ENCODE data around the gene MEGF6.

The MEGF6 gene

GRCh38 chr1:3465091-3465934 lies 146.0 kb downstream of the MEGF6 start:
- no peak for DNase-seq

- DNase-seq: no peak
Measured at GRCh38 chr1:3464649-3465025, 146.7 kb downstream of the MEGF6 start.

DNA sequence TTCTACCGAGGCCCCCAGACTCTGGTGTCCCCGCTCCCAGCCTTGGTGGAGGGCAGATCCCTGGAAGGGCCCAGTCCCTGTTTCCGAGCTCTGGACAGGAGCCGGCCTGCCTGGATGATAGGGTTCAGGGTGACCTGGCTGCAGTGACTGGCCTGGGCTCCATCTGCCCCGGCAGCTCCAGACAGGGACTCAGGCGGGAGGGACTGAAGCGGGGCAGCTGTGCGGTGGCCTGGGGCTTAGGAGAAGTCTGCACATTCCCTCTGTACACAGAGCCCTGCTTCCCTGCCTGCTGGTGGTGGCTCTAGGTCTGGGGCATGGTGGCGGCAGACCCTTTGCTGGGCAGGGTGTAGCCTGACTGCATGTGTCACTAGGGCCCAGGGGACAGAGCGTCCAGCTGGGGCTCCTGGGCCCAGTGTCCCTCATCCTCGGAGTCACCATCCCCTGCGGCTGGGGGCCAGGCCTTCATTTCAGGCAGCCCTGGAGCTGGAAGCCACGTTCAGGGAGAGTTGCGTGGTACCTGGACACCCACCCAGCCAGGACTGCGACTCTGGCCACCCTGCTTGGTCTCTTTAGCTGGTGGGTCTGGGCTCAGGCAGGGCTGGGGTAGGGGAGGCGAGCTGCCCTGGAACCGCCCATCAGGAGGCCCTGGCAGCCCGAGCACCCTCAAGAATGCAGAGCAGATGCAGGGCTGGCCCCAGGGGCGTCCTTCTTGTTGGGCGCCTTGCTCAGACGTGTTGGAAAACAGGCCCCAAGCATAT lies 147.2 kb downstream of the MEGF6 start:
- no peak for DNase-seq

DNA sequence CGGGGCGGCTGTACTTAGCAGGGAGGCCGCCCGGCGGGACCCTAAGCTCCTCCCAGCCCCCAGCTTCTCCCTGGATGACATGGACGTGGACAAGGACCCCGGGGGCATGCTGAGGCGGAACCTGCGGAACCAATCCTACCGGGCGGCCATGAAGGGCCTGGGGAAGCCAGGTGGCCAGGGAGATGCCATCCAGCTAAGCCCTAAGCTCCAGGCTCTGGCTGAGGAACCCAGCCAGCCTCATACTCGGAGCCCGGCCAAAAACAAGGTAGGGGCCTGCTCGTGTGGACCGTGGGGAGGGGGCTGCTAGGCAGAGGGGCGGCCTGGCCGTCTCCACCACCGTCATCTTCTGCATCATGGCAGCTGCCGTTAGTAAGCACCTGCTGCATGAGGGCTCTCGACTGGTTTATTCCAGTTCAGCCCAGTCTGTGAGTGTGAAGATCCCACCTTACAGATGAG lies 147.9 kb downstream of the MEGF6 start:
- DNase-seq: no peak

GRCh38 chr1:3463013-3463385 lies 148.3 kb downstream of the MEGF6 start:
- no peak for DNase-seq

DNA sequence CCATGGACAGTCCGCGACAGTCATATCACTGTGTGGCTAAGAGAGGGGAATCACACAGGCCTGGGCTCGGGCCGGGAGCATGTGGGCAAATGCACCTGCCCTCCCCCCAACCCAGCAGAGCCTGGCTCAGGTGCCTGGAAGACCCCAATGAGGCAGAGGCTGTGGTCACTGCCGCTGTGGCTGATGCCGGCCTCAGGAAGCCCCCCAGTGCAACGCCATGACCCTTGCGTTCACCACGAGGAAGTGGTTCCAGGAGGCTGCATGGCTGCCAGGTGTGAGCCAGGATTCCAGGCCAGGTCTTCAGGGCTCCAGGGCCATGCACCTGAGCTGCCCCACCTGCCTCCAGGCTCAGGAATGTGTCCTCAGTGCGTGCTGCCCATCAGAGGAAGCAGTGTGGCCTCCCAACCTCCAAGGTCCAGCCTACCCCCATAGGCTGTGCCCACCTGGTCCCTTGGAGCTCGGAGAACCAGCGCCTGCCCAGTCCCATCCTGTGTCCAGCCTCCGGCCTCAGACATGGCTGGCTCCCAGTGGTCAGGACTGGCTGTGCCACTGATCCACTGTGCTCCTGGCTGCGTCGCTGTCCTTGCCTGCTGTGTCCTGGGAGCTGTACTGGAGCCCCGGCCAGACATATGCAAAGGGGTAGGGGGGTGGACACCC lies 148.8 kb downstream of the MEGF6 start:
- DNase-seq: no peak

DNA sequence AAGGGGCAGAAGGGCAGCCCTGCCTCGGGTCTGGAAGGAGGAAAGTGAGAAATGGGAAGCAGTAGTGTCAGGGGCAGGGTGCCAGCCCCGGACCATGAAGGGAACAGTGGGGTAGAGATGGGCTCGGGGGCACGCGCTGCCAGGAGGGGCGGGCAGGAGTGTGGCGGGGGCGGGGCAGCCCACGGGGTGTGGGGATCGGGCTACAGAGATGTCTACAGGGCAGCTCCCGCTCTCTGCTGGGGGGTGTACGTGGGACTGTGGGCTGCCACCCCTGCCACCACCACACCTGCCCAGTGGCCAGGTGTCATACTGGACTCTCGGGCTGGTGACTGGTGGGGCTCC lies 149.4 kb downstream of the MEGF6 start:
- DNase-seq: no peak

DNA sequence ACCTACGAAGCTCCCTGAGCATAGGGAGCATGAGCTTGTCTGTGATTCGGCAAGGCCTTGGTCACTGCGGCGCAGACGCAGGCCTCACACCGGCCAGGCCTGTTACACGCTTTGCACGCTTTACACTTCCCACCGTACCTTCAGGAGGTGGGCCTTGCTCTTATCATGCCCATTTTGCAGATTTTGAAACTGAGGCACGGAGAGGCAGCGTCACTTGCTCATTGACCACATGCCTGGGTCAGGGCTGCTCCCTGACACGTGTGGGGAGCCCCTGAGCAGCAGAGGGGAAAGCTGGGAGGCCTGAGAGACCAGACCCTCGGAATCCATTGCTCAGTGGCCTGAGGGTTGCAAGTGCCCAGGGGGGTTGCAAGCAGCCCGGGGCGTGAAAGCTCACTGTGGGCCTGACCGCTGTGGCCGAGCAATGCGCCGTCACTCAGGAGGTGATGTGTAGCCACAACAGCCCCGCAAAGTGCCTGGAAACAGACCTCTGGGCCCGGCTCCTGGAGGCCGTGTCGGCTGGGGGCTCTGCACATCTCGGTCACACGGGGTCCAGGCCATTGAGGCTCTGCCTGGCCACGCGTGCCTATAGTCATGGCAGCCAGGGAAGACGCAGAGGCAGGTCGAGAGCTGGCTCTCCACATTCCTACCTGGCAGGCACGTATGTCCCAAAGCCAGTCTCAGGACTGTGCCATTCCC lies 149.9 kb downstream of the MEGF6 start:
- no peak for DNase-seq

- no peak for DNase-seq
Measured at GRCh38 chr1:3460672-3461131, 150.6 kb downstream of the MEGF6 start.

- DNase-seq: no peak
Measured at GRCh38 chr1:3459940-3460671, 151.2 kb downstream of the MEGF6 start.

DNA sequence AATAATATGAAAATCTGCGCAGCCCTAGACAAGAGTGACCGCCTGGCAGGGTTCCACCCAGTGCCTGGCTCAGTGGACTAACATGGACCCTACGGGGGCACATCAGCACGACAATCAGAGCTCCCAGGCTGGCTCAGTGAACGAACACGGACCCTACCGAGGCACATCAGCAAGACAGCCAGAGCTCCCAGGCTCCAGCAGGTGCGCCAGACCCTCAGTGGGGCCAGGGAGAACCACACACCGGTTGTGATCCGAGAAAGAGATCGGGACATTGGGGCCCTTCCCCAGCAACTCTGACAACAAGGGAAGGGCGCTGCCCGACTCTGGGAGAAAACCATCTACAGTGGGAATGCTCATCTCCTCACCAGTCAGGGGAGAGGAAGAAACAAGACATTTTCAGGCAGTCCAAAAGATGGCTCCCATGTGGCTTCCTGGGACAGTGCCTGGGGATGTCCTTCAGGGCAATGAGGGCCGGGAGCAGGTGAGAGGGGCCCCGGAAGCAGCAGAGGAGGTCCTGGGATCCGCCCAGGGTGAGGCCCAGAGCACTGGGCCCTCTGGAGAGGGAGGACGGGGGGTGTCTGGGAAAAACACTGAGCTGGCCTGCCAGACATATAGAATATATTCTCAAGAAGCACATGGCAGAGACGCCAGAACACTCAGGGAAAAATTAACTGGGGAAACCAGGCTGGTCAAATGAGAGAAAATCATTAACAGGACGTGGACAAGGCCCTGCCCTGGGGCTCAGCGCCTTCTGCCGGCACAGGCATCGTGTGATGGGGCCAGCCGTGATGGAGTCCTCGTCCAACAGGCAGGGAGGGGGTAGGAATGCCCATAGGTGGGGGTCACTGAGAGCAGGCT lies 152.0 kb downstream of the MEGF6 start:
- DNase-seq: no peak

DNA sequence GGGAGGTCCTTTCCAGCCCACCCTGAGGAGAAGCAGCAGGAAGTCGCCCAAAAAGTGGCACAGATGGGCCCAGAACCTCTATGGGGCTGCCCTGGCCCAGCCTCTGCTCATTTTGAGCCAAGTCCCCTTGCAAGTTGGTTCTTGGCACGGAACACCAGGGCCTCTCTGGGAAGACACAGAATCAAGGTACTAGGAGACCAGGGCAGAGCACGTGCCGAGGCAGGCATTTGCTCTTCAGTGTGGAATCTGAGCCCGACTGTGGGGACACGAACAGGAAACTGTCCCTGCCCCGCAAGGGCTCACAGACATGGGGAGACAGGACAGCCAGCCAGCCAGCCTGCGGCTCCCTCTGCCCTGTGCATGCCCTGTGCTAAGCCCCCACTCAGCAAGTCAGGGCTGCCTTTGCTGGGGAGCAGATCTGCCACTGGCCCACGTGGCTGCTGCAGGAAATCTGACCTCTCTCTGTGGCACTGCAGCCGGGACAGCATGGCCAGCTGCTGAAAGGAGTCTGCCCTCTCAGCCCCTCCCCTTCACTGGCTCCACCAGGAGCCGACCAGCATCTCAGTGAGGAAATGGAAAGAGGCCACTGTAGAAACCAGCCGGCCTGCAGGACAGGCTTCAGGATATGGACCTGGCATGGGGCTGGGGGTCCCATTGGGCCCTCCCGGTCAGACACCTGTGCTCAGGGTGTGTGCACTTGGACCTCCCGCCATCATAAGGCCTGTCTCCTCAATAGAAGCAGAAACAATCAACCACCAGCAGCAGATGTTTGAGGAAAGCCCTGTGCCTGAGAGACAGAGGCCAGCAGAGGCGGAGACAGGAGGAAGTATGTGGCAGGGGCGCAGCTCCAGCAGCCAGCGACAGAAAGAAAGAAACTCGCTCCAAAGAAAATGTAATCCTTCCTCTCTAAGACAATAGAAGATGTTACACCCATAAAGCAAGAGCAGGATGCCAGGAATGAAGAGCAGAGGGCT lies 153.1 kb downstream of the MEGF6 start:
- peak; percentile 34 for DNase-seq

- DNase-seq: no peak
Measured at GRCh38 chr1:3456964-3457909, 154.1 kb downstream of the MEGF6 start.

GRCh38 chr1:3456449-3456963 lies 154.8 kb downstream of the MEGF6 start:
- no peak for DNase-seq

DNA sequence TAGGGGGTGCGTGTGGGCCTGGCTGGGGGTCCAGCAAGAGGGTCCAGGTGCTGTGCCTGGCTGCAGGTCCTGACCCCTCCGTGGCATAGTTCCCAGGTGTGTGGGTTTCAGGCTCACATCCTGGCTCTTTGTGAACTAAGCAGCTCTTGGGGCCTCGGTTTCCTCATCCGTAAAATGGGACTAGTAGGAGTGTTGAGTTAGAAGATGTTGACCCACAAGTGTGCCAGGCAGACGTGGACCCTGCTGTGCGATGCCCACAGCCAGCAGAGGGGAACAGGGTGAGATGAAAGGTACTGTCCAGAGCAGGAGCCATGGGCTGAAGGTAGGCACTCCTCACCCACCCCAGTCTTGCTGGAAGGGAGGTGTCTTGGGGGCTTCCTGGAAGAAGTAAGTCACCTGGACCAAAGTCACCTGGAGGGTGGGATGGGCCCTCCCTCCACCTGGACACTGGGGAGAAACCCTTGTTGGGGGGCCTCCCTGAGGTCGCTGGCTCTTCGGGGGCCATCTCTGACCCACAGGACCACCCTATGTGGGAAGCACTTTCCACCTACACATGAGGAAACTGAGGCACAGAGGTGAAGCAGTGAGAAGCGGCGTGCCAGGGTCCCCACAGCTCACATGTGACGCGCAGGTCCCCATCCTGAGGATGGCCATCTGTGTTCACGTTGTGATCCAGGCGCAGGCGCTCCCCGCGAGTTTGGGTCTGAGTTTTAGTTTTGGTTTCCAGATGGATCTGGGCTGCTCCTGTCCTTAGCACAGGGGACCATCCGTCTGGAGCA lies 155.4 kb downstream of the MEGF6 start:
- no peak for DNase-seq

DNA sequence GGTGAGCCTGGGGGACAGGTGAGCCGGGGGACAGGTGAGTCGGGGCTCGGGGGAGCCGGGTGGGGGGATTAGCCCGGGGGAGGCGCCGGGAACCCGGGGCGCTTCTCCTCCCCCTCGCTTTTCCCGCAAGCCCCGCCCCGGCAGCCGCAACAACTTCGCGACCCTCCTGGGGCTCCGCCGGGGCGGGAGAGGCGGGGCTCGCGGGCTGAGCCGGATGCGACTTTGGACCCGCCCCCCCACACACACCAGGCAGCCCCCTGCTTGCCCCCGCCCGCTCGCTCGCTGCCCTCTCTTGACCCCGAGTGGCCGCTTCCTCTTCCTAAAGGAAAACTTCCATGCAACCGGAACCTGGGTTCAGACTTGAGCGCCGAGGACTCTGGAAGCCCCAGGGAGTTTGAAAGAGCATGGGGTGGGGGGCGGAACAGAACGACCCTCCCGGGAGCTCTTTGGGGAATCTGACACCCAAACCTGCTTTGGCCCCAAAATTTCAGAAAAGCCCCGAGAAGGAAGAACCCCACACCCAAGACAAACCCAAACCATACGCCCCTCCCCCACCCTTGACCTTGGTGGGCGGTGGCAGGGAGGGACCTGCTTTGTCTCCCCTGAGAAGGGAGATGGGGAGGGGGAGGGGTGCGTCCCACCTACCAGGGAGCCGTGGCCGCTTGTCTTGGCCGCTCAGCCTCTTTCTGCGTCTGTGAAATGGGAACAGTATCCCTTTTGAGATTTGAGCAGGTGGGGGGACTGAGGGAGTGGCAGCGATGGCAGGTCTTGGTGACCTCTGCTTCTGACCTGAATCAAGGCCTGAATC lies 156.3 kb downstream of the MEGF6 start:
- peak; percentile 40 for DNase-seq
